HL-60 (cell line): ENCODE results near the gene NEGR1.

Source experiments
- DNase-seq, 2 experiments: peaks; one replicate each; pipeline ENCODE4 v3.0.0-alpha.2; 2010 to 2020; ENCODE audit warnings: low read depth in 1 of 2, low spot score in 1 of 2
- H3K27ac ChIP-seq: fragments of 250-450 bp; sonication (Bioruptor Pico); replicated peaks from 2 replicates; pipeline ENCODE4 v1.5.1; 2020; ENCODE audit warnings: mild to moderate bottlenecking, moderate library complexity
- H3K27me3 ChIP-seq: fragments of 250-450 bp; sonication (Bioruptor Pico); 2 replicates; pipeline ENCODE4 v1.5.1; 2021; ENCODE audit warnings: mild to moderate bottlenecking, moderate library complexity; ENCODE audit not compliant: insufficient read depth, poor library complexity, severe bottlenecking
- H3K4me3 ChIP-seq: replicated peaks from 2 replicates; pipeline ENCODE4 v1.5.1; 2011; ENCODE audit warnings: mild to moderate bottlenecking, control low read depth, low read length; ENCODE audit not compliant: insufficient read depth
- GABPA ChIP-seq: IDR thresholded peaks from 2 replicates; pipeline ENCODE4 v1.6.1; 2012; ENCODE audit warnings: low read depth
- POLR2AphosphoS5 ChIP-seq: IDR thresholded peaks from 2 replicates; pipeline ENCODE4 v1.6.1; 2012; ENCODE audit warnings: low read depth
- SPI1 ChIP-seq: IDR thresholded peaks from 2 replicates; pipeline ENCODE4 v1.6.1; 2012; ENCODE audit warnings: low read depth, mild to moderate bottlenecking, borderline replicate concordance
- TF ChIP-seq, protein P1 (sequence below): IDR thresholded peaks from one replicate; pipeline ENCODE4 v1.5.1; 2011; ENCODE audit warnings: low read length, control low read depth, inconsistent platforms; ENCODE audit not compliant: insufficient read depth
- TF ChIP-seq, protein P2 (sequence below): IDR thresholded peaks from 2 replicates; pipeline ENCODE4 v1.6.1; 2012; ENCODE audit warnings: low read depth; ENCODE audit not compliant: insufficient replicate concordance

The NEGR1 gene

DNA sequence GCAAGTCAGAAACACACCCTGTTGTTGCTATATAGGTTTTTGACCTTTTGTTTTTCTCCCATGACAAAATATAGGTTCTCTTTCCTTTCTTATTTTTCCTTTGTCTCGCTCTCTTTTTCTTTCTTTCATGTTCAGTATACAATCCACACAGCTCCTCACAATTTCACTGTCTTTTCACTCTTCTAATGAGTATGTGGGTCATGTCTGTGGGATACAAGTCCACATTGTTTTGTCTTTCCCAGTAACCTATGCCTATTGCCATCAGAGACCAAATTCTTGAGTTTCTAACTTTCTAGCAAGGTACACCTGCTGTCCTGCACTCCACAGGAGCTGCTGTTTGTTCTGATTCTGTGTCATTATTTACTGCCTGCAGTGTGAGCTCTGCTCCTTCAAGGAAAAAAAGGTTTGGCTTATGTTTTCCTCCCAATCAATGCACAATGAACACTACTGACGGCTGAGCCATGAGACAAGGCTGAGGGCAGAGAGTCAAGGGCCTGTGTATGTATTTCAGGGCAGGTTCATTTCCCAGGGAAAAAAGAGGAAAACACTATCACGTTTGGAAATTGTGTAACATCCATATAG, 453.8 kb downstream of the NEGR1 start:
- H3K27ac ChIP-seq, result no peak overlapping the region
- DNase-seq, result no peak
- TF ChIP-seq SPI1 (no peak), POLR2AphosphoS5 (no peak)

DNA sequence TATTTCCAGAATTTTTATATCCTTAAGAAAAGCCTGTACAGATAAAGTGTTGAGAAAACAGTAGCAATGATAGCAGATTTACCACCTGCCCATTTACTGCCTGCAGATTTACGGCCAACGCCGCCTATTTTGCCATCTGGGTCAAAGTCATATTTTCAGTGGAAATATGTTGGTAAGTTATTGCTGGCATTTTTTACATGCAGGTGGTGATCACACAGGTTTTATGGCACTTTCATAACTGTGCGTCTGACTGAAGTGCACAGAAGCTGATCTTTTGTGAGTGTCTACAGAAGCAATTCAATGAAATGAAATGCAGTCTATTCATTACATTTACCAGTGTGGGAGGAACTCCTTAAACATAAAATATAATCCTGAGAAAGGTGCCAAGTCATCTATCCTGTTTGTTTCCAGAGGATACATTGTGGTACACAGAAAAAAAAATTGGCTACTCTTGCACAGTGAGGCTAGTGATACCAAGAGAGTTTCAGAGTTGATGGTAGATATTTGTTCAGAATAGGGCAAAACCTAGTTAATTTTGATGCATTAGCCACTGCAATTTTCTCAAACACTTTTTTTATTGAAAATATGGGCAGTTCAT, 458.5 kb downstream of the NEGR1 start:
- H3K4me3 ChIP-seq, result no peak overlapping the region
- no peak overlapping the region for H3K27ac ChIP-seq
- DNase-seq, result no peak
- no peaks in the 10 kb centered on the region for H3K27me3 ChIP-seq
- no peak for TF ChIP-seq POLR2AphosphoS5
- TF ChIP-seq, protein P1, sequence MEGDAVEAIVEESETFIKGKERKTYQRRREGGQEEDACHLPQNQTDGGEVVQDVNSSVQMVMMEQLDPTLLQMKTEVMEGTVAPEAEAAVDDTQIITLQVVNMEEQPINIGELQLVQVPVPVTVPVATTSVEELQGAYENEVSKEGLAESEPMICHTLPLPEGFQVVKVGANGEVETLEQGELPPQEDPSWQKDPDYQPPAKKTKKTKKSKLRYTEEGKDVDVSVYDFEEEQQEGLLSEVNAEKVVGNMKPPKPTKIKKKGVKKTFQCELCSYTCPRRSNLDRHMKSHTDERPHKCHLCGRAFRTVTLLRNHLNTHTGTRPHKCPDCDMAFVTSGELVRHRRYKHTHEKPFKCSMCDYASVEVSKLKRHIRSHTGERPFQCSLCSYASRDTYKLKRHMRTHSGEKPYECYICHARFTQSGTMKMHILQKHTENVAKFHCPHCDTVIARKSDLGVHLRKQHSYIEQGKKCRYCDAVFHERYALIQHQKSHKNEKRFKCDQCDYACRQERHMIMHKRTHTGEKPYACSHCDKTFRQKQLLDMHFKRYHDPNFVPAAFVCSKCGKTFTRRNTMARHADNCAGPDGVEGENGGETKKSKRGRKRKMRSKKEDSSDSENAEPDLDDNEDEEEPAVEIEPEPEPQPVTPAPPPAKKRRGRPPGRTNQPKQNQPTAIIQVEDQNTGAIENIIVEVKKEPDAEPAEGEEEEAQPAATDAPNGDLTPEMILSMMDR, result no peak
- TF ChIP-seq GABPA, result no peak
- TF ChIP-seq SPI1, result no peak
- TF ChIP-seq, protein P2, sequence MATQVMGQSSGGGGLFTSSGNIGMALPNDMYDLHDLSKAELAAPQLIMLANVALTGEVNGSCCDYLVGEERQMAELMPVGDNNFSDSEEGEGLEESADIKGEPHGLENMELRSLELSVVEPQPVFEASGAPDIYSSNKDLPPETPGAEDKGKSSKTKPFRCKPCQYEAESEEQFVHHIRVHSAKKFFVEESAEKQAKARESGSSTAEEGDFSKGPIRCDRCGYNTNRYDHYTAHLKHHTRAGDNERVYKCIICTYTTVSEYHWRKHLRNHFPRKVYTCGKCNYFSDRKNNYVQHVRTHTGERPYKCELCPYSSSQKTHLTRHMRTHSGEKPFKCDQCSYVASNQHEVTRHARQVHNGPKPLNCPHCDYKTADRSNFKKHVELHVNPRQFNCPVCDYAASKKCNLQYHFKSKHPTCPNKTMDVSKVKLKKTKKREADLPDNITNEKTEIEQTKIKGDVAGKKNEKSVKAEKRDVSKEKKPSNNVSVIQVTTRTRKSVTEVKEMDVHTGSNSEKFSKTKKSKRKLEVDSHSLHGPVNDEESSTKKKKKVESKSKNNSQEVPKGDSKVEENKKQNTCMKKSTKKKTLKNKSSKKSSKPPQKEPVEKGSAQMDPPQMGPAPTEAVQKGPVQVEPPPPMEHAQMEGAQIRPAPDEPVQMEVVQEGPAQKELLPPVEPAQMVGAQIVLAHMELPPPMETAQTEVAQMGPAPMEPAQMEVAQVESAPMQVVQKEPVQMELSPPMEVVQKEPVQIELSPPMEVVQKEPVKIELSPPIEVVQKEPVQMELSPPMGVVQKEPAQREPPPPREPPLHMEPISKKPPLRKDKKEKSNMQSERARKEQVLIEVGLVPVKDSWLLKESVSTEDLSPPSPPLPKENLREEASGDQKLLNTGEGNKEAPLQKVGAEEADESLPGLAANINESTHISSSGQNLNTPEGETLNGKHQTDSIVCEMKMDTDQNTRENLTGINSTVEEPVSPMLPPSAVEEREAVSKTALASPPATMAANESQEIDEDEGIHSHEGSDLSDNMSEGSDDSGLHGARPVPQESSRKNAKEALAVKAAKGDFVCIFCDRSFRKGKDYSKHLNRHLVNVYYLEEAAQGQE, result no peak

More for the DNA sequence above, 453.8 kb downstream of the NEGR1 start:
- no peak overlapping the region for H3K4me3 ChIP-seq
- no peaks in the 10 kb centered on the region for H3K27me3 ChIP-seq

DNA sequence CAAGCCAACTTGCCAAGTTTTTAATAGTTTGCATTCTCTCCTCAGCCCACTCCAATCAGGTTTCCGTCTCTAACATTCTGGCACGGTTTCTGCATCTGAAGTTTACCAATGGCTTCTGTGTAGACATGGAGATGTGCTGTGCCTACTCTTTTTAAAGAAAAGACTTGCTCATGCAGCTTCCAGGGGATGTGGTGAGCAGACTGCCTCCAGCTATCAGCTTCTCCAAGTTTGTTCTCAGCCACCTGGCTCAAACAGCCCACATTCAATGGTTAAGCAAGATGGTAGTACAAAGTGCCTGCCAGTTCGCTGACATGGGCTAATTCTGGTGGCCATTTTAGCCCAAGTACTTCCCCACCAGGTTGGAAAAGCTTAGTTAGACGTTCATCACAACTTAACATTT, 465.3 kb downstream of the NEGR1 start:
- Histone ChIP-seq H3K27ac (no peak overlapping the region), H3K4me3 (no peak overlapping the region), H3K27me3 (no peaks in the 10 kb centered on the region)
- no peak for DNase-seq
- TF ChIP-seq POLR2AphosphoS5, result no peak
- no peak for TF ChIP-seq GABPA
- TF ChIP-seq, protein P1, result no peak
- TF ChIP-seq, protein P2, result no peak
- no peak for TF ChIP-seq SPI1

DNA sequence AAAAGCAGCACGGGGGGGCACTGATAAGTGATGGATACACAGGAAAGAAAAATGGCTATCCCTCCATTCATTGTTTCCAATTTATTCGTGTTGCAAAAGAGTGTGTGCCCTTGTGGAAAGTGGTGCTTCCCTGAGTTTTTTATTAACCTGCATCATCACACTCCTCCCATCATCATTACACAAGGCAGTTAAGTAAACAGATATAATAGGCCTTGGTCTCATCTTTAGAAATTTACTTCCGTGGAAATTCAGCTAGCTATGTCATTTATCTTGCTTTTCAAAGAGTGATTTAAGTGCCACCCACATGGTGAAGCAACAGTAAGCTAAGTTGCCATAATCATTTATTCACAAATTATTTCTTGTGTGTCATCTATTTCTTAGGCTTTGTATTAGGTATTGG, 473.3 kb downstream of the NEGR1 start:
- Histone ChIP-seq H3K4me3 (no peak overlapping the region), H3K27me3 (no peaks in the 10 kb centered on the region), H3K27ac (no peak overlapping the region)
- no peak for DNase-seq
- TF ChIP-seq SPI1 (no peak), POLR2AphosphoS5 (no peak)
- TF ChIP-seq, protein P2, result no peak
